Measurements from ENCODE around the gene LHX6. TPM values are rescaled to one million over a fixed set of nuclear protein-coding genes. Genes with fewer than 3 reads are reported as not detected.
A peak's percentile ranks its signal among the peaks of the same experiment; 100 is the strongest.

LHX6 gene
- total RNA-seq, 4 donors from 2014 or later, result 0.68 to 12.7 (median 1.4) TPM; not detected in 1

DNA sequence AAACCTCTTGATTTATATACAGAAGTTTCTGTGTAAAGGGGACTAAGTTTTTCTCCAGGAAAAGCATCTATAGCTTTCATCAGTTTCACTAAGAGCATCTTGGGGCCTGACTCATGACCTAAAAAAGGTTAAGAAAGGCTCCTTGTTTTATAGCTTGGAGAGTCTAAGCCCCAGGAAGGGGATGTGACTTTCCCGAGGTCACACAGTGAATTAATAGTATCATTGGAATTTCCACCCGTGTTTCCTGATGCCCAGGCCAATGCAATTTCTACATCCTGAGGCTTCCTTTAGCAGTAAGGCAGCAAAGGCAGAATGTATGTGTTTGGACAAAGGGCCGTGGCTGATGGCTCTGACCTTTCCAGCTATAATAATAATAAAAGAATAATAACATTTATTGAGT lies 60.4 kb downstream of the LHX6 start:
- DNase-seq, result no peak
- Histone ChIP-seq H3K9me3 (no peaks in the 10 kb centered on the region), H3K27me3 (peaks cover 6% of the 10 kb centered on the region), H3K27ac (no peak overlapping the region), H3K36me3 (no peaks in the 10 kb centered on the region), H3K4me1 (no peaks in the 10 kb centered on the region), H3K4me3 (no peak overlapping the region)
- in situ Hi-C loops (cut with MboI; ENCODE audit: low pct_ligation_motif_present in 1 of 4, low pct_unique_long_range_greater_than_20kb in 1 of 4, low sequenced_read_pairs in 3 of 4), result no loop called here
- WGBS, 2 donors (ENCODE audit: low coverage in 1 of 2), result 65% methylated on average over 3 of the region's 3 CpGs; no CpG with 5 or more reads in 1 of the 2 donors
- intact Hi-C loops (cut with DNase I; ENCODE audit: low total_unique reads), result no loop called here
- TF ChIP-seq EP300 (IDR thresholded peaks at IDR 0.05; ENCODE audit: low read depth), result no peak
- no peak for TF ChIP-seq POLR2AphosphoS5 (IDR thresholded peaks at IDR 0.05)
- no peak for TF ChIP-seq CTCF (IDR thresholded peaks at IDR 0.05)
- TF ChIP-seq POLR2A (IDR thresholded peaks at IDR 0.05), result no peak

- no peaks in the 10 kb centered on the region for H3K4me1 ChIP-seq
- DNase-seq, result peak; percentile 18
- 17 to 30% methylated on average over 2 of the region's 2 CpGs for WGBS, 2 donors (ENCODE audit: low coverage in 1 of 2)
- intact Hi-C loops (cut with DNase I; ENCODE audit: low total_unique reads) (no loop called here), in situ Hi-C loops (cut with MboI; ENCODE audit: low pct_ligation_motif_present in 1 of 4, low pct_unique_long_range_greater_than_20kb in 1 of 4, low sequenced_read_pairs in 3 of 4) (no loop called here)
- no peaks in the 10 kb centered on the region for H3K36me3 ChIP-seq
- H3K4me3 ChIP-seq, result no peak overlapping the region
- no peaks in the 10 kb centered on the region for H3K9me3 ChIP-seq
- peak overlapping the region in 3 of 4 donors; percentile 7 to 45 (median 35) for H3K27ac ChIP-seq
- H3K27me3 ChIP-seq, result peaks cover 6% of the 10 kb centered on the region
- TF ChIP-seq POLR2AphosphoS5 (IDR thresholded peaks at IDR 0.05) (peak in 1 of 3 donors; percentile 36), CTCF (IDR thresholded peaks at IDR 0.05) (no peak)
These were observed 64.5 kb downstream of the LHX6 start for GRCh38 chr9:122164286-122164685.

GRCh38 chr9:122162415-122162814 lies 66.3 kb downstream of the LHX6 start:
- TF ChIP-seq POLR2AphosphoS5 (IDR thresholded peaks at IDR 0.05), result no peak
- TF ChIP-seq POLR2A (IDR thresholded peaks at IDR 0.05), result no peak
- TF ChIP-seq EP300 (IDR thresholded peaks at IDR 0.05; ENCODE audit: low read depth), result no peak
- H3K36me3 ChIP-seq, result no peaks in the 10 kb centered on the region
- peaks cover 6% of the 10 kb centered on the region for H3K27me3 ChIP-seq
- no peaks in the 10 kb centered on the region for H3K9me3 ChIP-seq
- no peak overlapping the region for H3K27ac ChIP-seq
- intact Hi-C loops (cut with DNase I; ENCODE audit: low total_unique reads), result no loop called here
- no peak overlapping the region for H3K4me3 ChIP-seq
- peaks cover 5 to 14% (median 11%) of the 10 kb centered on the region in 4 donors for H3K4me1 ChIP-seq
- in situ Hi-C loops (cut with MboI; ENCODE audit: low pct_ligation_motif_present in 1 of 4, low pct_unique_long_range_greater_than_20kb in 1 of 4, low sequenced_read_pairs in 3 of 4), result no loop called here
- DNase-seq, result no peak

- Histone ChIP-seq H3K4me3 (peak overlapping the region in 3 of 4 donors; percentile 63 to 95 (median 91)), H3K27ac (peak overlapping the region in 3 of 4 donors; percentile 83 to 93 (median 87)), H3K9me3 (no peaks in the 10 kb centered on the region), H3K4me1 (peaks cover 8 to 22% (median 16%) of the 10 kb centered on the region in 4 donors), H3K36me3 (no peaks in the 10 kb centered on the region), H3K27me3 (no peaks in the 10 kb centered on the region)
- DNase-seq, result no peak
- no peak for TF ChIP-seq POLR2A (IDR thresholded peaks at IDR 0.05)
- in situ Hi-C loops (cut with MboI; ENCODE audit: low pct_ligation_motif_present in 1 of 4, low pct_unique_long_range_greater_than_20kb in 1 of 4, low sequenced_read_pairs in 3 of 4) (no loop called here), intact Hi-C loops (cut with DNase I; ENCODE audit: low total_unique reads) (no loop called here)
- WGBS, 2 donors (ENCODE audit: low coverage in 1 of 2), result 20 to 25% methylated on average over 1 to 6 of the region's 6 CpGs
These were observed 68.9 kb downstream of the LHX6 start for GRCh38 chr9:122159925-122160246.

DNA sequence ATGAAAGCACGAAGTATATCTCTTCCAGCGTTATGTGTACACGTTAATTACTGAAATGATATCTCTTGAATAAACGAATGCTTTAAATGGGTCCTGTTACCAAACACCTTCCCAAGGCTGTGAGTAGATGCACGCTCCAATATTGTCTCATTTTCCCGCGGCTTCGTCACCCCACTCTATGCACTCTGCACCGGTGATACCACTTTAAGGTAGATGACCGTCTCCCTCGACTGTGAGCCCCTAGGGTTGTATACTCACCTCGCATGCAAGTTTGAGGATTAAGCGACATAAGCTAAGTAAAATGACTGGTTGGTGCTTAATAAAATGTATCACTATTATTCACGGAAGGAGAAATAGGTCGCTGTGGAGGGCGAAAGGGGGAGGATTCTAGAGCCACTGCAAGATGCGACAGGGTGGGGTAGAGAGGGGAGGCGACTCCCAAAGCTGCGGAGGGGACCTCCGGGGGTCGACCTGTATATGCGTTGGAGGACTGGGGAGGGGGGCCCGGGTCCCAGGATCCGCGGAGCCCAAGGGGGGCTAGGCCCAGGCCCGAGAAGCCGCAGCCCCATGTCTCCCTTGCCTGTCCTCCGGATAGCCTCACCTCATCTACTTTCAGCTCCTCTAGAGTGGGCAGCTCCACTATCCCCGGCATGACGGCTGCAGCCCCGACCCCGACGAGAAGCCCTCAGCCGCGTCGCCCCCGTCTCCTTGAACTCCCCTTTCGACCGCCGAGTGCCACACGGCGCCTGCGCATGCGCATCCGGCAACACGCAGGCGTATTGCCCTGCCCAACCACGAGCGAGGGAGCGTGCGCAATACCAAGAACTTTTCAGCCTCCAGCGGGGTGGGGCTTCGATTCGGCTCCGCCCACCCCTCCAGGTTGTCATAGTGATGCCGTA lies 69.5 kb downstream of the LHX6 start, which contains the start of the genes MORN5 and NDUFA8:
TSS of gene MORN5 (plus strand) at position 883 of the 899 bp plus-strand sequence. CDS start 65 bp downstream, outside the sequence.
TSS of gene NDUFA8 (minus strand) at position 754 of the 899 bp plus-strand sequence. CDS start at position 652, 102 bp downstream.
- Histone ChIP-seq H3K4me1 (peaks cover 8 to 22% (median 16%) of the 10 kb centered on the region in 4 donors), H3K36me3 (no peaks in the 10 kb centered on the region), H3K9me3 (no peaks in the 10 kb centered on the region), H3K4me3 (peak within 1 kb of the TSS; percentile 63 to 95 (median 84)), H3K27me3 (no peaks in the 10 kb centered on the region), H3K27ac (peak within 1 kb of the TSS; percentile 83 to 93 (median 90))
- in situ Hi-C loops (cut with MboI; ENCODE audit: low pct_ligation_motif_present in 1 of 4, low pct_unique_long_range_greater_than_20kb in 1 of 4, low sequenced_read_pairs in 3 of 4), result no loop called here
- intact Hi-C loops (cut with DNase I; ENCODE audit: low total_unique reads), result no loop called here
- WGBS, 2 donors (ENCODE audit: low coverage in 1 of 2), result 0 to 2% methylated on average over 2 to 29 of the region's 56 CpGs
- peak; percentile 97 for DNase-seq
- TF ChIP-seq POLR2AphosphoS5 (IDR thresholded peaks at IDR 0.05), result peak; percentile 86 to 92 (median 88)
- TF ChIP-seq EP300 (IDR thresholded peaks at IDR 0.05; ENCODE audit: low read depth), result no peak
- peak in 3 of 5 experiments; percentile 3 to 61 (median 38) for TF ChIP-seq CTCF (IDR thresholded peaks at IDR 0.05)
- TF ChIP-seq POLR2A (IDR thresholded peaks at IDR 0.05), result peak; percentile 85
